ENCODE measurements around the gene ZNF629. TPM values are rescaled to one million over a fixed set of nuclear protein-coding genes. Genes with fewer than 3 reads are reported as not detected.

Gene ZNF629
- total and polyA plus RNA-seq, 2 of the 4 experiments (the other 2 are of a cell fraction): 7.3 to 9.1 TPM

DNA sequence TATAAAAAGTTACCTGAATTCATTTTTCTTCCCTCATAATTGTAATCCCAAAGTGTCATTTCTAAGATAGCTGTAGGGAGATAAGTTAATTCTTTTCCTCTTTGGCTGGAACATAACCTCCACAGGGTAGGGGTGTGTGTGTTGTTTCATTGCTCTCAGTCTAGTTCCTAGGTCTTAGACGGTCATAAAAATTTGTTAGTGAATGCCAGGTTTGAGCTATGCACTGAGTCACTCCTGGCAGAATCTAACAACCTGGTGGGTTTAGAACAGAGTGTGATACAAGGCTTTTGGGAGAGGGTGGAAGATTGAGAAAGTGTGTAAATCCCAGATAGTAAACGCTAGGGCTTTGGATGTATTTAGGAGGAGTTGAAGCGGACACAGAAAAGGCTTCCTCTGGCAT lies 39.7 kb downstream of the ZNF629 start:
- Histone ChIP-seq H3K27ac (ENCODE audit: insufficient read depth, low read length) (peak overlapping the region; percentile 64; the same call in 1 of the 2 replicates), H2AFZ (replicated peaks; ENCODE audit: low read length, poor library complexity) (peak overlapping the region; percentile 92), H3K14ac (replicated peaks; ENCODE audit: low read depth, low read length) (0 out of 2 replicates have a peak overlapping the region, but pooled peaks have one; percentile 96), H4K20me1 (ENCODE audit: insufficient read depth, low read length) (no peaks in the 10 kb centered on the region; the same call in 1 of the 2 replicates), H3K4ac (ENCODE audit: low read depth, low read length) (peak overlapping the region; percentile 95; the same call in 1 of the 2 replicates), H2BK5ac (ENCODE audit: low read depth, low read length, poor library complexity, severe bottlenecking) (peak overlapping the region; percentile 80), H2BK20ac (ENCODE audit: low read depth, low read length) (no peak overlapping the region), H2BK120ac (ENCODE audit: low read depth, low read length) (no peak overlapping the region), H2BK15ac (ENCODE audit: low read depth, low read length) (no peak overlapping the region), H3K9me1 (ENCODE audit: insufficient read depth, low read length) (peaks cover 12% of the 10 kb centered on the region; the same call in 1 of the 2 replicates), H3K27me3 (ENCODE audit: control insufficient read depth, insufficient read depth, low read length) (no peaks in the 10 kb centered on the region), H3K79me1 (ENCODE audit: low read depth in 1 of 2, low read length in 2 of 2) (peaks cover 24 to 39% of the 10 kb centered on the region in 2 experiments), H3K18ac (ENCODE audit: low read depth, low read length) (no peak overlapping the region), H3K4me3 (ENCODE audit: insufficient read depth, low read depth, low read length) (no peak overlapping the region), H3K23ac (ENCODE audit: low read depth, low read length) (0 out of 2 replicates have a peak overlapping the region, but pooled peaks have one; percentile 92), H3K36me3 (ENCODE audit: control insufficient read depth, insufficient read depth, low read length) (peaks cover 18% of the 10 kb centered on the region; the same call in 1 of the 2 replicates), H4K91ac (ENCODE audit: insufficient read depth, low read depth, low read length) (peak overlapping the region; percentile 82), H2AK5ac (ENCODE audit: low read depth, low read length) (peak overlapping the region; percentile 51), H3K9ac (ENCODE audit: low read depth, low read length) (no peak overlapping the region), H4K5ac (ENCODE audit: low read depth, low read length) (peak overlapping the region; percentile 96), H3K56ac (ENCODE audit: extremely low read depth, insufficient read depth, low read length) (0 out of 2 replicates have a peak overlapping the region, but pooled peaks have one; percentile 34), H3K4me1 (ENCODE audit: control insufficient read depth, insufficient read depth, low read length) (no peaks in the 10 kb centered on the region), H2AK9ac (replicated peaks; ENCODE audit: low read depth, low read length, poor library complexity) (peak overlapping the region; percentile 70), H3K4me2 (ENCODE audit: low read depth, low read length) (peak overlapping the region; percentile 96), H4K8ac (ENCODE audit: low read depth in 2 of 2, low read length in 2 of 2) (peak overlapping the region; percentile 94 to 98), H3K9me3 (ENCODE audit: control insufficient read depth, insufficient read depth, low read length) (no peaks in the 10 kb centered on the region)
- no peak for TF ChIP-seq NFE2L2 (IDR thresholded peaks at IDR 0.05; ENCODE audit: low read depth, low read length)
- no peak for TF ChIP-seq FOS (IDR thresholded peaks at IDR 0.05; ENCODE audit: low read depth, low read length)
- TF ChIP-seq RAD21 (IDR thresholded peaks at IDR 0.05; ENCODE audit: low read length): no peak
- TF ChIP-seq SMC3 (IDR thresholded peaks at IDR 0.05; ENCODE audit: low read depth, low read length): no peak
- TF ChIP-seq MXI1 (IDR thresholded peaks at IDR 0.05; ENCODE audit: borderline replicate concordance, low read depth, low read length): no peak
- ATAC-seq (ENCODE audit: low read depth) (no peak), DNase-seq (peak; percentile 35)
- intact Hi-C loops (cut with micrococcal nuclease) (no loop called here), dilution Hi-C loops (cut with HindIII; ENCODE audit: low sequenced_read_pairs, unreplicated experiment) (no loop called here), in situ Hi-C loops (cut with MboI; ENCODE audit: low sequenced_read_pairs) (no loop called here)
- BruUV-seq (replicated peaks): no TSS peak
- CTCF ChIA-PET: no interaction called here
- POLR2A ChIA-PET (ENCODE audit: unreplicated experiment): no interaction called here
- 47% methylated on average over 3 of the region's 3 CpGs; no CpG with 5 or more reads in 1 of the 2 experiments for WGBS, 2 experiments (ENCODE audit: extremely low coverage in 2 of 2, insufficient read length in 1 of 2)

All from IMR-90 (cell line).